GM18951 (cell line): ENCODE measurements around the gene SLC10A7.
"Not testable (repeated sequence)": the region's sequence is repeated elsewhere in the genome, so short reads cannot be mapped to it uniquely, and the experiment has no call there.

Experiments
- POLR2A ChIP-seq: IDR thresholded peaks from 4 replicates; pipeline ENCODE4 v1.6.1; 2011; ENCODE audit warnings: mild to moderate bottlenecking; ENCODE audit not compliant: insufficient read length, insufficient read depth; ENCODE audit errors: extremely low read depth
- in situ Hi-C: fragments of 300-500 bp; cut with MboI; formaldehyde crosslinking; loops from one replicate; pipeline ENCODE4 v1.12.0; 2022; ENCODE audit warnings: low sequenced_read_pairs, mixed read lengths, inconsistent platforms; ENCODE audit not compliant: unreplicated experiment

SLC10A7 gene

GRCh38 chr4:146398896-146399445 is 122.8 kb downstream of the SLC10A7 start:
- in situ Hi-C loops: no loop called here

DNA sequence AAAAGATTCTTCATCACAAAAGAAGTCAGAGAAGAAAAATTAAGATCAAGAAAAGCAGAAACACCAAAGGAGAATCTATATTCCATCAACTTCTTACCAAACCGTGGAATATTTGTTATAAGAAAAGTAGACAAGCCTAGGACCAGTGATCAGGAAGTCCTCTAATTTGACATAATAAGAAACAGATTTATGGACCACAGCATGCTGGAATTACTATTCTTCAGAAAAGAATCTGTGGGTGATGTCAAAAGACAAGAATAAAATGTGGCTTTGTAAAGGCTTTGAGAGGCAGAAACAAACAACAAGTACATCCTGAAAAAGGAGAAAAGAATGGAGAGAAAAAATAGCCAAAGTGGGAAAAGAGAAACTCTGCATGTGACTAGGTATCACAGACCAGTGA is 123.3 kb downstream of the SLC10A7 start:
- in situ Hi-C loops: no loop called here
- no peak for TF ChIP-seq POLR2A

More at GRCh38 chr4:146398896-146399445, 122.8 kb downstream of the SLC10A7 start:
- no peak for TF ChIP-seq POLR2A

- TF ChIP-seq POLR2A: no peak
- in situ Hi-C loops: no loop called here
These were observed 132.2 kb downstream of the SLC10A7 start for GRCh38 chr4:146389561-146389960.

GRCh38 chr4:146382194-146382593 is 139.5 kb downstream of the SLC10A7 start:
- in situ Hi-C loops: no loop called here
- TF ChIP-seq POLR2A: no peak

GRCh38 chr4:146381263-146381872 is 140.4 kb downstream of the SLC10A7 start:
- in situ Hi-C loops: no loop called here
- no peak for TF ChIP-seq POLR2A

- TF ChIP-seq POLR2A: no peak
- in situ Hi-C loops: no loop called here
These were observed 142.0 kb downstream of the SLC10A7 start for GRCh38 chr4:146379744-146380143.

- TF ChIP-seq POLR2A: no peak
- in situ Hi-C loops: no loop called here
These were observed 149.9 kb downstream of the SLC10A7 start for GRCh38 chr4:146371812-146372211.

- in situ Hi-C loops: no loop called here
- TF ChIP-seq POLR2A: no peak
These were observed 150.9 kb downstream of the SLC10A7 start for GRCh38 chr4:146370841-146371240.

- in situ Hi-C loops: no loop called here
- TF ChIP-seq POLR2A: no peak
These were observed 152.3 kb downstream of the SLC10A7 start for GRCh38 chr4:146369446-146369845.

DNA sequence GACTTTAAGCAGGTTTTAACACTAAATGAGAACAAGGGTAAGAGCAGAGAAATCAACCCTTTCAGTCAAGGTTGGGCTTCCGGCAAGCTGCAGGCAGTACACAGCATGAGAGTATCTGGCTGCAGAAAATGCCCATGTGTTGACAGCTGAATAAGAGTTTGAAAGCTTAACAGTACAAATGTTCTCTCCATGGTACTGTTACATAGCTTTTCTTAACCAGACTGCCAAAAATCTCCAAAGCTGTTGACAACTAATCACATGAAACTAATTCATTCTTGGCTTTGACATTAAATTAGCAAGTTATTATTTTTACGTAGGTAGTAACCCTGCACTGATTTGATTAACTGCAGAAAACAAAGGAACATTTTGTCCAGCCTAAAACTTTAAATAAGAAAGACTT is 153.5 kb downstream of the SLC10A7 start:
- in situ Hi-C loops: no loop called here

GRCh38 chr4:146367347-146367746 is 154.4 kb downstream of the SLC10A7 start:
- no peak for TF ChIP-seq POLR2A
- in situ Hi-C loops: no loop called here

More for the DNA sequence above, 153.5 kb downstream of the SLC10A7 start:
- TF ChIP-seq POLR2A: no peak

GRCh38 chr4:146359771-146360170 is 162.0 kb downstream of the SLC10A7 start:
- in situ Hi-C loops: no loop called here
- no peak for TF ChIP-seq POLR2A

- in situ Hi-C loops: not testable (repeated sequence)
These were observed 171.6 kb downstream of the SLC10A7 start for GRCh38 chr4:146350114-146350513.

DNA sequence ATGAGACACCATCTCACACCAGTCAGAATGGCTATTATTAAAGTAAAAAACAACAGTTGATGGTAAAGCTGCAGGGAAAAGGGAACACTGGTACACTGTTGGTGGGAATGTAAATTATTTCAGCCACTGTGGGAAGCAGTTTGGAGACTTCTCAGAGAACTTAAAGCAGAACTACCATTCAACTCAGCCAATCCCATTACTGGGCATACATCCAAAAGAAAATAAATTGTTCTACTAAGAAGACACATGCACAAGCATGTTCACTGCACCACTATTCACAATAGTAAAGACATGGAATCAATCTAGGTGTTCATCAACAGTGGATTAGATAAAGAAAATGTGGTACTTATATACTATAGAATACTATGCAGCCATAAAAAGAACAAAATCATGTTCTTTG is 172.4 kb downstream of the SLC10A7 start:
- no peak for TF ChIP-seq POLR2A
- in situ Hi-C loops: no loop called here
